Measurements from ENCODE around the gene NDUFB7.
"Not testable (repeated sequence)": the region's sequence is repeated elsewhere in the genome, so short reads cannot be mapped to it uniquely, and the experiment has no call there.

NDUFB7 gene

GRCh38 chr19:14553042-14553938 is 18.6 kb downstream of the NDUFB7 start:
- DNase-seq: no peak

DNA sequence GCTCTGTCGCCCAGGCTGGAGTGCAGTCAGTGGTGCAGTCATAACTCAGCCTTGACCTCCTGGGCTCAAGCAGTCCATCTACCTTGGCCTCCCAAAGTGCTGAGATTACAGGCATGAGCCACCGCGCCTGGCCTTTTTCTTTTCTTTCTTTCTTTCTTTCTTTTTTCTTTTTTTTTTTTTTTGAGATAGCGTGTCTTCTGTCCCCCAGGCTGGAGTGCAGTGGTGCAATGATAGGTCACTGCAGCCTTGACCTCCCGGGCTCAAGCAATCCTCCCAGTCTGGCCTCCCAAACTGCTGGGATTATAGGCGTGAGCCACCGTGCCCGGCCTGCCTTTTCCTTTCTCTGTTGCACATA is 19.9 kb downstream of the NDUFB7 start:
- DNase-seq: not testable (repeated sequence)

DNA sequence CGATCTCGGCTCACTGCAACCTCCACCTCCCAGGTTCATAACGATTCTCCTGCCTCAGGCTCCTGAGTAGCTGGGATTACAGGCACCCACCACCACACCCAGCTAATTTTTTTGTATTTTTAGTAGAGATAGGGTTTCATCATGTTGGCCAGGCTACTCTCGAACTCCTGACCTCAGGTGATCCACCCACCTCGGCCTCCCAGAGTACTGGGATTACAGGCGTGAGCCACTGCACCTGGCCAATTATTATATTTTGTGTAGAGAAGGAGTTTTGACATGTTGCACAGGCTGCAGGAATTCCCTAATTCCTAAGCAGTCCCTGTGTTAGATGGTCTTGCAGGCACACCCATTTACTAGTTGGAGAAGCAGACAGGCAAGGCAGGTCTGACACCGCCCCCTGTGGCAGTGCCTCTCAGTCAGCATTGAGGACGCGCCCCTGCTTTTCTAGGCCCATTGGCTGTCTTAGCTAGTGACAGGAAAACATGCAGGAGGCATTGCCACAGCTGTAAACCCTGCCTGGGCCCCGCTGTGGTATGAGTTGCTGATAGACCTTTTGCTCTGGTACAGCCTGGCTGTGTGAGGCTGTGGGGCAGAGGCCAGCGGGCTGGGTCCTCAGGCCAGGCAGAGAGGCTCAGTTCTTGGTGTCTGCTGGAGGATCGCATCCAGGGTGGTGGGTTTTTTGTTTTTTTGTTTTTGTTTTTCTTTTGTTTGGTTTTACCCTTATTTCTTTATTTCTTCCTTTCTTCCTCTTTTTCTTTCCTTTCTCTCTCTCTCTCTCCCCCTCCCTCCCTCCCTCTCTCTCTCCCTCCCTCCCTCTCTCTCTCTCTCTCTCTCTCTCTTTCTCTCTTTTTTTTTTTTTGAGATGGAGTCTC is 20.5 kb downstream of the NDUFB7 start:
- DNase-seq: peak; percentile 96

DNA sequence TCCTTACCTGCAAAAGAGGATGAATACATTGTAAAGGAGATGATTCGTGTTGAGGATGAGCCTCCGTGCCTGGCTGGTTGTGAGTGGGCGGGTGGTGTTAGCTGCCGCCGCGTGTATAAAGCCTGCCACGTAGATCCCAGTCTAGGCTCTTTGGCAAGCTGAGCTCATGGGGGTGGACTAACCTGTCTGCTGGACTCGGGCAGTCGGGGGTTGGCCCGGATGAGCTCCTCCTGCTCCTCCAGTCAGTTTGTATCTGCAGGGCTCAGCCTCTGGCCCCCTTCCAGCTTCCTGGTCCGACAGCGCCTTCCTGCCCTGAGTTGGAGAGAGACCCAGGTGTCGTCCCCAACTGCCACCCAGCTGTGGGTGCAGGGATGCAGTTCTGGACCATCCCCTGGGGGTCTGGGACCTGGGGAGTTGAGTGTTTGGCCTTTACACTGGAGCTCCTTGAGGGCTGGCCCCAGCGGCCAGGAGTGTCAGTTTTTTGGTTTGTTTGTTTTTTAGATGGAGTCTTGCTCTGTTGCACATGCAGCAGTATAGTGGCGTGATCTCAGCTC is 21.6 kb downstream of the NDUFB7 start:
- DNase-seq: no peak

DNA sequence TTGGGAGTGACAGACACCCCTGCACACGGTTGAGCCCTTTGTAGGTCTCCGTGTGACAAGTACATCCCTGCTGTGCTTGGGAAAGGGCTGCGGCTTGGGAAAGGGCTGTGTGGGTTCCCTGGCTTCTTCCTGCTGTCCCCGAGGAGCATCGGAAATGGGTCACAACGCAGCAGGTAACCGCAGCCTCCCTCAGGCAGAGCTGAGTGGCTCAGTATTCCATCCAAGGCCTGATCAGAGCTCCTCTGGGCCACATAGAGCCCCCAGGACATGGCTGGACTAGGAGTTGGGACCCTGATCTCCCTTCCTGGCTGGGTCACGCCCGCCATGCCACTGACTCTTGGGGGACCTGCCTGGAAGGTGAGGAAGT is 26.2 kb downstream of the NDUFB7 start:
- DNase-seq: no peak

- DNase-seq: no peak
Observed at GRCh38 chr19:14544977-14545715, 26.7 kb downstream of the NDUFB7 start.

- DNase-seq: no peak
Observed at GRCh38 chr19:14544047-14544446, 27.8 kb downstream of the NDUFB7 start.

- DNase-seq: peak; percentile 56
Observed at GRCh38 chr19:14542711-14543328, 29.0 kb downstream of the NDUFB7 start.

GRCh38 chr19:14541979-14542378 is 29.9 kb downstream of the NDUFB7 start:
- not testable (repeated sequence) for DNase-seq

- no peak for DNase-seq
Observed at GRCh38 chr19:14540741-14541525, 30.9 kb downstream of the NDUFB7 start.

- peak; percentile 92 for DNase-seq
Observed at GRCh38 chr19:14536926-14537692, 34.8 kb downstream of the NDUFB7 start.

DNA sequence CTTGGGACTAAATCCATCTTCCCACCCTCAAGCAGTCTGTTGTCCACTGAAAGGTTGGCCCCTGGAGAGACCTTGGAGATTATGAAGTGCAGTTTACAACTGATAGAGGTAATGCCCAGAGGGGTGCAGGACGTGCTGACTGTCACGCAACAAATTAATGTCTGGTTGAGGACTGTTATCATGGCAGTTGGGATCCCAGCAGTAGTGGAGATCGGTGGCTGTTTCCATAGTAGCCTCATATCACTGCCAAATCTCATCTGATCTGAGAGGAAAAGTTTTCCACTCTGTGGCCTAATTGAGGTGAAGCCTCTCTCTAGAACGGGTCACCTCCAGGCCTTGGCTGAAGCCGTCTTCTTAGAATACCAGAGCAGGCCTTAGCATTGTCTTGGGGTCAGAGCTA is 38.4 kb downstream of the NDUFB7 start:
- no peak for DNase-seq

GRCh38 chr19:14530506-14530905 is 41.4 kb downstream of the NDUFB7 start:
- no peak for DNase-seq

DNA sequence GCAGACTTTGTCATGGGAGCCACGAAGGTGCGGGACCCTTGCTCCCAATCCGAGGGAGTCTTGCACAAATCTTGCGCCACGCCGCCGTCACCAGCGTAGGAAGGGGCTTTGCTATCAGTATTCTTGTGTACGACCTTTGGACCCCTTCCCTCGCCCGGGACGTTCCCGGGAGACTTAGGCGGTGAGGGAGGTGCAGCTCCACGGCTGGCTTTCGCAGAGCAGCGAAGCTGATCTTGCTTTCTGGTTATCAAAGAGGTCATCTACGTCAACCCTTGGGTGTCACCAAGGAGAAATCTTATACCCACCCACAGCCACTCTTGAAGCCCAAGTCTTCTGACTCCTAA is 41.9 kb downstream of the NDUFB7 start:
- no peak for DNase-seq

DNA sequence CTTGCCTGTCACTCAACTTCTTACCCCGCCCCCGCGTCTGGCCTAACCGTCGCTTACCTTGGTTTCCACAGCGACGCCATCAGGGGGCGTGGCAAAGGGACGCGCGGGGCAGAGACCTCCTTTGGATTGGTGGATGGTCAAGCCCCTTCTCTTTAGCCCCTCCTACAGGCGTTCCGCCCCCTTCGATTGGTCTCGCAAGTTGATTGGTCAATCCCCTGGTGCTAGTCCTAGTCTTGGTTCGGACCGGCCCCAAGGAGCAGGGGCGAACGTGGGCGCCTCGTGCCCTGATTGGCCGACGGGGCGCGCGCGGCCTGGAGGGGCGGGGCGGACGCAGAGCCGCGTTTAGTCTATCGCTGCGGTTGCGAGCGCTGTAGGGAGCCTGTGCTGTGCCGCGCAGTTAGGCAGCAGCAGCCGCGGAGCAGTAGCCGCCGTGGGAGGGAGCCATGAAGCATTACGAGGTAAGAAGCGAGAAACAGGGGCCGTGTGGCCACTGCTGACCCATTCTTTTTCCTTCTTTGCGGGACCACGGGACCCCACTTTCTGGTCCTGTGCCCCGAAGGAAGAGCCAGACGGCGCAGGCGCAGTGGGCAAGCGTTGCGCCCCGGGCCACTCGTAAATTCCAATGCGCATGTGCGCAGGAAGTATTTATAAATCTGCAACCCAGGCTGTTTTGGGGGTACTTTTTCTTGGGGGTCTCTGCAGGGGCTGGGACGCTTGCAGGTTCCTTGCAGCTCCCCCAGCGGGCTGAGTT is 42.4 kb downstream of the NDUFB7 start, which contains the start of gene TECR:
Gene TECR, plus strand, starts transcription at position 341 of the 751 bp plus-strand sequence. Its CDS starts 103 bp downstream, at position 444.
- DNase-seq: peak; percentile 100

DNA sequence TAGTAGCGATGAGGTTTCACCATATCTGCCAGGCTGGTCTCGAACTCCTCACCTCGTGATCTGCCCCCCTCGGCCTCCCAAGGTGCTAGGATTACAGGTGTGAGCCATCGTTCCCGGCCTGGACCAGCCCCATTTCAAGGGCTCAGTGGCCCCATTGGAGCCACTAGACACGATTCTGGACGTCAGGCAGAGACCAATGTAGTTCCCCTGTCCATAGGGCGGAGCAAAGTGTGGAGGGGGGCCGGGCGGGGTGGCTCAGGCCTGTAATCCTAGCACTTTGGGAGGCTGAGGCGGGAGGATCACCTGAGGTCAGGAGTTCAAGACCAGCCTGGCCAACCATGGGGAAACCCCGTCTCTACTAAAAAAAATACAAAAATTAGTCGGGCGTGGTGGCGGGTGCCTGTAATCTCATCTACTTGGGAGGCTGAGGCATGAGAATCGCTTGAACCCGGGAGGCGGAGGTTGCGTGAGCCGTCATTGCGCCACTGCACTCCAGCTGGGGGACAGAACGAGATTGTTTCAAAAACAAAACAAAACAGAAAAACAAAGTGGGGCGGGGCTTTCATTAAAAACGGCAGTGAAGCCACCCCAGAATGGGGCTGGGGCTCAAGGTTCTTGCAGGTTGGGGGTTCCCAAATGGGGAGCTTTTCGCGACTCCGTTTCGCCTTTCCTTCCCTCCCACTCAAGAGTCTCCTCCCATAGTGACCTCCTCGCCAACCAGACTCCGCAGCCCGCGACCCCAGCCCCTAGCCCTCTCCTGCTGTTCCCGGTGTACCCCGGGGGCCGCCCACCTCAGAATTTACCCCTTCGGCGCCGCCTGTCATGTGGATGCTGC is 43.2 kb downstream of the NDUFB7 start:
- DNase-seq: no peak

- no peak for DNase-seq
Observed at GRCh38 chr19:14526423-14526822, 45.4 kb downstream of the NDUFB7 start.

GRCh38 chr19:14525729-14526128 is 46.1 kb downstream of the NDUFB7 start:
- no peak for DNase-seq

DNA sequence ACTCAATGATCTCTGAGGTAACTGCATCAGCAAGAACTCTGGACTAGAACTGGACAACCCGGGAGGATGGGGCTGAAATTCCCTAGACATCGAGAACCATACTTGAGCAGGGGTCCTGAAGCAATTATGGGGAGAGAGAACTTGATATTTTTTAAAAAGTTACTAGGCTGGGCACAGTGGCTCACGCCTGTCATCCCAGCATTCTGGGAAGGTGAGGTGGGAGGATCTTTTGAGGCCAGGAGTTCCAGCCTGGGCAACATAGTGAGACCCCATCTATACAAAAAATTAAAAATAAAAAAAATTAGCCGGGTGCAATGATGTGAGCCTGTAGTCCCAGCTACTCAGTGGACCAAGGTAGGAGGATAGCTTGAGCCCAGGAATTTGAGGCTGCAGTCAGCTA is 51.3 kb downstream of the NDUFB7 start:
- no peak for DNase-seq
